ENCODE data around the gene VWA8. TPM values are rescaled to one million over a fixed set of nuclear protein-coding genes. Genes with fewer than 3 reads are reported as not detected.
A peak's percentile ranks its signal among the peaks of the same experiment; 100 is the strongest.

VWA8 gene
- total and polyA plus RNA-seq, 2 of the 13 experiments (the other 11 are each of a cell fraction or from before 2014, with no cell fraction given), result 9.1 to 17.3 TPM

- Histone ChIP-seq H3K4me3 (replicated peaks in 1 of 3; ENCODE audit: insufficient read depth in 1 of 3, low read depth in 2 of 3, low read length in 3 of 3) (no peak overlapping the region), H3K27me3 (ENCODE audit: control insufficient read depth in 1 of 2, insufficient read depth in 2 of 2, low read length in 2 of 2) (no peaks in the 10 kb centered on the region), H3K27ac (ENCODE audit: extremely low read length, insufficient read depth, low read length) (peak overlapping the region; percentile 36), H3K36me3 (replicated peaks in 1 of 2; ENCODE audit: control insufficient read depth in 1 of 2, insufficient read depth in 2 of 2, low read length in 2 of 2) (peaks cover 2 to 5% of the 10 kb centered on the region in 2 experiments; a peak in 3 of 5 replicates), H3K4me1 (ENCODE audit: insufficient read depth, low read length) (peaks cover 15% of the 10 kb centered on the region), H2AFZ (ENCODE audit: low read length) (no peak overlapping the region), H3K9ac (ENCODE audit: insufficient read depth, low read depth, low read length) (no peak overlapping the region), H3K4me2 (ENCODE audit: low read depth, low read length) (no peak overlapping the region), H4K20me1 (ENCODE audit: insufficient read depth, low read length) (no peaks in the 10 kb centered on the region), H3K9me3 (ENCODE audit: low read length) (no peaks in the 10 kb centered on the region), H3K79me2 (ENCODE audit: insufficient read depth, low read length) (no peaks in the 10 kb centered on the region)
- DNase-seq (ENCODE audit: low spot score), result peak; percentile 96
- intact Hi-C loops (cut with micrococcal nuclease; ENCODE audit: unreplicated experiment), result loop anchor here (1.0 to 5.0 kb wide), 3 partner anchors 374 to 548 kb away; no protein-coding TSS in a partner anchor
- peak; percentile 100 for ATAC-seq
- FAIRE-seq, result peak; percentile 88
- BruUV-seq (replicated peaks), result no TSS peak
- POLR2A ChIA-PET, result no interaction called here
- WGBS (ENCODE audit: low lambda C conversion rate), result 22% methylated on average over 1 of the region's 1 CpG
- in situ Hi-C loops (cut with HindIII; ENCODE audit: extremely low pct_ligation_motif_present, low pct_unique_long_range_greater_than_20kb), result loop anchor here (5.0 kb wide), 1 partner anchor 444 kb away; no protein-coding TSS in a partner anchor
- CTCF ChIA-PET (ENCODE audit: low intra/inter-chr PET ratio, low total read pairs), result interaction anchor here (2.7 kb wide), 1 partner anchor 442 kb away, joined by 28 read pairs; no protein-coding TSS in a partner anchor
- no peak; the same call in 1 of the 2 replicates for TF ChIP-seq SAP130 (CRISPR knock-in tag; IDR thresholded peaks at IDR 0.05; ENCODE audit: low read depth)
- peak; percentile 61 for TF ChIP-seq GATAD2A (CRISPR knock-in tag; IDR thresholded peaks at IDR 0.05)
- peak; percentile 88 for TF ChIP-seq CEBPB (IDR thresholded peaks at IDR 0.05; ENCODE audit: borderline replicate concordance, low read depth, low read length)
- no peak; the same call in 1 of the 2 replicates for TF ChIP-seq CREB1 (IDR thresholded peaks at IDR 0.05)
- peak; percentile 57; the same call in 1 of the 2 replicates for TF ChIP-seq CREB1 (CRISPR knock-in tag; IDR thresholded peaks at IDR 0.05)
- peak; percentile 20; the same call in 1 of the 2 replicates for TF ChIP-seq RXRB (CRISPR knock-in tag; IDR thresholded peaks at IDR 0.05; ENCODE audit: borderline replicate concordance)
- TF ChIP-seq MIXL1 (CRISPR knock-in tag; IDR thresholded peaks at IDR 0.05), result peak; percentile 67; the same call in 1 of the 2 replicates
- TF ChIP-seq, protein P1, sequence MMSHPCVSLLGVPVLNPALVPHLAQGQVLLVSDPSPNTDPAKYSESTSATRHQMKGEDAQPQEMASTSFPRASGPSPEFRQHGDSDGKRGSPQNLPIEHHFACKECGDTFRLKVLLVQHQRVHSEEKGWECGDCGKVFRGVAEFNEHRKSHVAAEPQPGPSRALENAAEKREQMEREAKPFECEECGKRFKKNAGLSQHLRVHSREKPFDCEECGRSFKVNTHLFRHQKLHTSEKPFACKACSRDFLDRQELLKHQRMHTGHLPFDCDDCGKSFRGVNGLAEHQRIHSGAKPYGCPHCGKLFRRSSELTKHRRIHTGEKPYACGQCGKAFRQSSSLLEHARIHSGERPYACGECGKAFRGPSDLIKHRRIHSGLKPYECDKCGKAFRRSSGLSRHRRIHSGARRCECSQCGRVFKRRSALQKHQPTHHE (CRISPR knock-in tag; IDR thresholded peaks at IDR 0.05; ENCODE audit: borderline replicate concordance), result no peak
- 0 out of 2 replicates have a peak, but pooled peaks have one; percentile 19 for TF ChIP-seq MAFF (IDR thresholded peaks at IDR 0.05; ENCODE audit: low read depth, low read length)
- TF ChIP-seq ZNF792 (CRISPR knock-in tag; IDR thresholded peaks at IDR 0.05), result peak; percentile 21; the same call in 1 of the 2 replicates
- TF ChIP-seq, protein P2, sequence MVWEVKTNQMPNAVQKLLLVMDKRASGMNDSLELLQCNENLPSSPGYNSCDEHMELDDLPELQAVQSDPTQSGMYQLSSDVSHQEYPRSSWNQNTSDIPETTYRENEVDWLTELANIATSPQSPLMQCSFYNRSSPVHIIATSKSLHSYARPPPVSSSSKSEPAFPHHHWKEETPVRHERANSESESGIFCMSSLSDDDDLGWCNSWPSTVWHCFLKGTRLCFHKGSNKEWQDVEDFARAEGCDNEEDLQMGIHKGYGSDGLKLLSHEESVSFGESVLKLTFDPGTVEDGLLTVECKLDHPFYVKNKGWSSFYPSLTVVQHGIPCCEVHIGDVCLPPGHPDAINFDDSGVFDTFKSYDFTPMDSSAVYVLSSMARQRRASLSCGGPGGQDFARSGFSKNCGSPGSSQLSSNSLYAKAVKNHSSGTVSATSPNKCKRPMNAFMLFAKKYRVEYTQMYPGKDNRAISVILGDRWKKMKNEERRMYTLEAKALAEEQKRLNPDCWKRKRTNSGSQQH (CRISPR knock-in tag; IDR thresholded peaks at IDR 0.05; ENCODE audit: low read depth), result no peak
- TF ChIP-seq ZFP36L1 (CRISPR knock-in tag; IDR thresholded peaks at IDR 0.05), result 0 out of 2 replicates have a peak, but pooled peaks have one; percentile 43
- 0 out of 2 replicates have a peak, but pooled peaks have one; percentile 16 for TF ChIP-seq ELF3 (CRISPR knock-in tag; IDR thresholded peaks at IDR 0.05)
- peak; percentile 88 for TF ChIP-seq CTCF (CRISPR knock-in tag; IDR thresholded peaks at IDR 0.05)
- TF ChIP-seq RAD21 (CRISPR knock-in tag; IDR thresholded peaks at IDR 0.05), result peak; percentile 71
- peak; percentile 23; the same call in 1 of the 2 replicates for TF ChIP-seq FOSL2 (CRISPR knock-in tag; IDR thresholded peaks at IDR 0.05)
- TF ChIP-seq SMC3 (IDR thresholded peaks at IDR 0.05; ENCODE audit: low read length), result peak; percentile 91
- peak; percentile 14 for TF ChIP-seq TEAD3 (CRISPR knock-in tag; optimal IDR thresholded peaks at IDR 0.05; ENCODE audit: borderline replicate concordance)
- peak; percentile 29; the same call in 1 of the 2 replicates for TF ChIP-seq ETV5 (CRISPR knock-in tag; IDR thresholded peaks at IDR 0.05; ENCODE audit: borderline replicate concordance)
- 0 out of 2 replicates have a peak, but pooled peaks have one; percentile 28 for TF ChIP-seq TGIF2 (CRISPR knock-in tag; IDR thresholded peaks at IDR 0.05)
- TF ChIP-seq CEBPG (CRISPR knock-in tag; IDR thresholded peaks at IDR 0.05), result peak; percentile 74
- peak; percentile 57; the same call in 1 of the 2 replicates for TF ChIP-seq ZNF644 (CRISPR knock-in tag; IDR thresholded peaks at IDR 0.05; ENCODE audit: low read depth)
- 0 out of 2 replicates have a peak, but pooled peaks have one; percentile 24 for TF ChIP-seq ZSCAN9 (CRISPR knock-in tag; IDR thresholded peaks at IDR 0.05; ENCODE audit: borderline replicate concordance)
- no peak for TF ChIP-seq RNF2 (conservative IDR thresholded peaks at IDR 0.05; ENCODE audit: low read depth)
Observed at GRCh38 chr13:41668130-41668757, 292.7 kb downstream of the VWA8 start.
